Ovary (tissue), 9 donors: ENCODE measurements around the gene TMEM44. TPM values are rescaled to one million over a fixed set of nuclear protein-coding genes. Genes with fewer than 3 reads are reported as not detected.
"Not testable (repeated sequence)": the region's sequence is repeated elsewhere in the genome, so short reads cannot be mapped to it uniquely, and the experiment has no call there.

Experiments used
- DNase-seq, 5 donors: peaks; one replicate each; pipeline ENCODE4 v3.0.0-alpha.2; 2019 to 2020
- H3K27ac ChIP-seq, 2 donors: fragments of 200-600 bp; one replicate each; pipeline versions ENCODE4 v1.5.1 to v1.8.0; 2019 to 2022
- H3K27me3 ChIP-seq: fragments of 200-600 bp; one replicate; pipeline ENCODE4 v1.8.0; 2022
- H3K36me3 ChIP-seq: fragments of 200-600 bp; sonication (generic); one replicate; pipeline ENCODE4 v1.5.1; 2019
- H3K4me1 ChIP-seq: one replicate; pipeline ENCODE4 v1.8.1; 2013; ENCODE audit warnings: mild to moderate bottlenecking, moderate library complexity; ENCODE audit not compliant: insufficient read depth
- H3K4me3 ChIP-seq: fragments of 200-600 bp; sonication (generic); one replicate; pipeline ENCODE4 v1.5.1; 2017
- H3K9me3 ChIP-seq, 2 donors: fragments of 200-600 bp in 1 of 2; sonication (generic) in 1 of 2; one replicate each; pipeline versions ENCODE4 v1.5.1 to v1.8.1; 2013 to 2019; ENCODE audit warnings: mild to moderate bottlenecking in 1 of 2, moderate library complexity in 1 of 2
- CTCF ChIP-seq, 3 donors: fragments of 450-650 bp in 2 of 3; fragments of 200-600 bp in 1 of 3; IDR thresholded peaks; one replicate each; pipeline versions ENCODE4 v1.5.1 to v1.8.0; 2016 to 2022; ENCODE audit warnings: antibody characterized with exemption in 3 of 3, mild to moderate bottlenecking in 1 of 3
- EP300 ChIP-seq: sonication (generic); formaldehyde crosslinking; IDR thresholded peaks from one replicate; pipeline ENCODE4 v1.6.1; 2017; ENCODE audit warnings: antibody characterized with exemption
- POLR2A ChIP-seq: fragments of 450-650 bp; IDR thresholded peaks from one replicate; pipeline ENCODE4 v1.6.1; 2017; ENCODE audit warnings: antibody characterized with exemption, mild to moderate bottlenecking, moderate library complexity
- WGBS, 3 donors: extraction: QIAGEN DNeasy Blood & Tissue Kit in 1 of 3; methylation state at CpG; one replicate each; pipeline versions ENCODE4 v1.1.5 to v1.1.7; 2013 to 2017; 5-methylcytosine and 5-hydroxymethylcytosine counted together
- intact Hi-C, 4 donors: fragments of 100-400 bp; cut with DNase I; formaldehyde crosslinking; loops; one replicate each; pipeline versions ENCODE4 v1.11.0 to v1.15.1; 2022 to 2023
- polyA plus RNA-seq, 2 donors: library from polyadenylated mRNA; stranded (reverse); fragments of 200-250 nt in 1 of 2; fragments of 350-450 nt in 1 of 2; fragmentation: Illumina TruSeq in 1 of 2; extraction: RNeasy Lipid Tissue Mini Kit (QIAGEN cat#74804) in 1 of 2; gene quantifications; one replicate each; pipeline ENCODE4 v1.2.3, GENCODE V29; 2013 to 2014
- total RNA-seq, 7 donors: library from RNA; depleted of rRNA in 2 of 7; stranded (reverse); fragments of >200 nt in 2 of 7; fragmentation: NEBNext Ultra II Directional in 3 of 7; extraction: Animal tissue kit (Norgen Biotek cat#: 25700) in 3 of 7; gene quantifications; one replicate each; pipeline versions ENCODE4 v1.1.0 to v1.2.4, GENCODE V29; 2016 to 2023
- donor health status: DM: no; HTN: no; CAD: no; lungs with moderate emphysema.
- donor health status: DM: no; HTN: no; CAD: no.
- donor health status: Bipolar disorder and iron deficiency.
- donor health status: DM: yes; HTN: yes; CAD: no.
- donor health status: DM: no; HTN: no; CAD: no.
- donor health status: DM: yes; HTN: yes; CAD: no.

The TMEM44 gene
- total and polyA plus RNA-seq, 9 donors, result 3.4 to 12.3 (median 6.5) TPM

- WGBS, 3 donors, result 59 to 76% (median 64%) methylated on average over 3 of the region's 3 CpGs
- intact Hi-C loops, result no loop called here
- no peak overlapping the region for H3K27ac ChIP-seq
Observed at GRCh38 chr3:194637066-194637465, 3.8 kb upstream of the TMEM44 start.

GRCh38 chr3:194632809-194633348, 340 bp downstream of the TMEM44 start:
- Histone ChIP-seq H3K9me3 (no peaks in the 10 kb centered on the region), H3K27me3 (no peaks in the 10 kb centered on the region), H3K4me3 (peak overlapping the region; percentile 31), H3K27ac (peak overlapping the region; percentile 37 to 43), H3K4me1 (no peaks in the 10 kb centered on the region), H3K36me3 (no peaks in the 10 kb centered on the region)
- WGBS, 3 donors, result 1 to 2% (median 1%) methylated on average over 53 to 56 of the region's 56 CpGs
- TF ChIP-seq EP300 (no peak), POLR2A (no peak), CTCF (IDR thresholded peaks at IDR 0.05) (no peak)
- DNase-seq, result peak; percentile 20 to 65 (median 52)
- intact Hi-C loops, result no loop called here

More at GRCh38 chr3:194637066-194637465, 3.8 kb upstream of the TMEM44 start:
- Histone ChIP-seq H3K36me3 (no peaks in the 10 kb centered on the region), H3K9me3 (no peaks in the 10 kb centered on the region), H3K4me1 (no peaks in the 10 kb centered on the region), H3K27me3 (no peaks in the 10 kb centered on the region), H3K4me3 (no peak overlapping the region)
- TF ChIP-seq CTCF (IDR thresholded peaks at IDR 0.05) (no peak), EP300 (no peak), POLR2A (no peak)
- DNase-seq, result no peak

- peak overlapping the region; percentile 31 for H3K4me3 ChIP-seq
- intact Hi-C loops, result no loop called here
- no peak for DNase-seq
- H3K27ac ChIP-seq, result peak overlapping the region in 1 of 2 donors; percentile 37
- no peaks in the 10 kb centered on the region for H3K36me3 ChIP-seq
- no peaks in the 10 kb centered on the region for H3K27me3 ChIP-seq
- TF ChIP-seq EP300 (no peak), CTCF (IDR thresholded peaks at IDR 0.05) (no peak), POLR2A (no peak)
- WGBS, 3 donors, result 63 to 75% (median 70%) methylated on average over 11 of the region's 11 CpGs
- no peaks in the 10 kb centered on the region for H3K4me1 ChIP-seq
- no peaks in the 10 kb centered on the region for H3K9me3 ChIP-seq
Observed at GRCh38 chr3:194632226-194632808, 902 bp downstream of the TMEM44 start.

GRCh38 chr3:194631696-194632095, 1.5 kb downstream of the TMEM44 start:
- TF ChIP-seq POLR2A, result no peak
- TF ChIP-seq CTCF (IDR thresholded peaks at IDR 0.05), result no peak
- no peak for TF ChIP-seq EP300

GRCh38 chr3:194630681-194631080, 2.5 kb downstream of the TMEM44 start:
- H3K4me1 ChIP-seq, H3K36me3 ChIP-seq, DNase-seq, H3K27me3 ChIP-seq, H3K27ac ChIP-seq, intact Hi-C loops, H3K4me3 ChIP-seq, H3K9me3 ChIP-seq: not testable (repeated sequence)
- 93 to 94% (median 93%) methylated on average over 29 of the region's 29 CpGs for WGBS, 3 donors

More at GRCh38 chr3:194631696-194632095, 1.5 kb downstream of the TMEM44 start:
- Histone ChIP-seq H3K36me3 (no peaks in the 10 kb centered on the region), H3K27ac (no peak overlapping the region), H3K4me1 (no peaks in the 10 kb centered on the region), H3K27me3 (no peaks in the 10 kb centered on the region), H3K9me3 (no peaks in the 10 kb centered on the region), H3K4me3 (no peak overlapping the region)
- WGBS, 3 donors, result 94 to 99% (median 96%) methylated on average over 4 of the region's 4 CpGs
- intact Hi-C loops, result no loop called here
- DNase-seq, result no peak
